ENCODE results near the gene KAT7.

GRCh38 chr17:49798738-49799137 lies 10.3 kb downstream of the KAT7 start:
- TF ChIP-seq ATF3 (IDR thresholded peaks at IDR 0.05; ENCODE audit: borderline replicate concordance, extremely low read depth, low read depth, low read length) (no peak), MAX (IDR thresholded peaks at IDR 0.05; ENCODE audit: low read depth, low read length) (no peak), NR2C2 (IDR thresholded peaks at IDR 0.05; ENCODE audit: borderline replicate concordance, control insufficient read depth, insufficient read length, low read depth) (no peak), MXI1 (IDR thresholded peaks at IDR 0.05; ENCODE audit: low read depth, low read length) (no peak), CTCF (IDR thresholded peaks at IDR 0.05 in 2 of 3, conservative IDR thresholded peaks at IDR 0.05 in 1 of 3; ENCODE audit: control insufficient read depth in 2 of 3, extremely low read depth in 1 of 3, insufficient read depth in 1 of 3, low read depth in 3 of 3, low read length in 3 of 3) (no peak), EZH2 (IDR thresholded peaks at IDR 0.05; ENCODE audit: borderline replicate concordance, control insufficient read depth, low read depth, low read length) (no peak), CREM (IDR thresholded peaks at IDR 0.05; ENCODE audit: low read depth) (no peak)

All from GM12878 (cell line).